HCT116 (cell line): ENCODE measurements around the gene MEGF10. TPM values are rescaled to one million over a fixed set of nuclear protein-coding genes. Genes with fewer than 3 reads are reported as not detected.

Source experiments
- ATAC-seq: fragments of 200-7000 bp; cut with Tn5 transposase; 2 replicates; pipeline ENCODE4 v1.9.1; 2020; ENCODE audit warnings: mild to moderate bottlenecking, moderate library complexity
- BruUV-seq: library from RNA; stranded (reverse); fragments of 400-500 nt; replicated peaks from 2 replicates; lab custom pipeline; 2021; lab: Mats Ljungman, UMichigan
- CTCF ChIA-PET: fragments of 300-600 bp; sonication (Branson Sonifier 250); formaldehyde crosslinking; loops from one replicate; lab custom pipeline; 2021; ENCODE audit warnings: antibody characterized with exemption; lab: Charles Lee
- POLR2A ChIA-PET: fragments of 300-600, 350-600 bp; sonication (Branson Sonifier 250); formaldehyde crosslinking; loops from one replicate; lab custom pipeline; 2021; ENCODE audit warnings: antibody characterized with exemption; lab: Charles Lee
- RAD21 ChIA-PET, 2 experiments: fragments of 300-600 bp; sonication (Branson Sonifier 250); formaldehyde crosslinking; loops; one replicate each; lab custom pipeline; 2023; ENCODE audit warnings: low total read pairs in 2 of 2; ENCODE audit not compliant: uncharacterized antibody in 2 of 2, unreplicated experiment in 2 of 2, low non-redundant PET in 1 of 2; lab: Charles Lee
- DNase-seq: peaks from one replicate; pipeline ENCODE4 v3.0.0-alpha.2; 2010; ENCODE audit warnings: low read depth, low spot score
- H2AFZ ChIP-seq: fragments of 200-600 bp; shearing (Covaris generic), sonication (generic); 2 replicates; pipeline ENCODE4 v1.6.1; 2017; ENCODE audit warnings: low read depth, mixed run types, mixed read lengths, antibody characterized with exemption, low read length; ENCODE audit not compliant: poor library complexity, severe bottlenecking
- H3K27ac ChIP-seq: 2 replicates; pipeline ENCODE4 v1.5.1; 2012; ENCODE audit warnings: low read depth, low read length
- H3K27me3 ChIP-seq: fragments of 200-600 bp; sonication (generic); 2 replicates; pipeline ENCODE4 v1.6.1; 2016; ENCODE audit warnings: mixed run types, low read length, mixed read lengths; ENCODE audit not compliant: insufficient read depth
- H3K36me3 ChIP-seq, 2 experiments: fragments of 200-500 bp in 1 of 2; fragments of 200-600 bp in 1 of 2; sonication (Bioruptor generic) in 1 of 2; sonication (generic) in 1 of 2; 2 replicates each; pipeline versions ENCODE4 v1.5.1 to v1.6.1; 2014 to 2016; ENCODE audit warnings: low read length in 2 of 2, inconsistent platforms in 1 of 2, mixed read lengths in 1 of 2, mixed run types in 1 of 2; ENCODE audit not compliant: insufficient read depth in 2 of 2, control insufficient read depth in 1 of 2
- H3K4me1 ChIP-seq, 2 experiments: fragments of 200-600 bp in 1 of 2; sonication (generic) in 1 of 2; 2 replicates each; pipeline versions ENCODE4 v1.5.1 to v1.6.1; 2012 to 2017; ENCODE audit warnings: low read length in 2 of 2, inconsistent platforms in 1 of 2, mild to moderate bottlenecking in 1 of 2, mixed read lengths in 1 of 2, mixed run types in 1 of 2, moderate library complexity in 1 of 2; ENCODE audit not compliant: insufficient read depth in 2 of 2, control insufficient read depth in 1 of 2
- H3K4me2 ChIP-seq: fragments of 200-600 bp; sonication (generic); 2 replicates; pipeline ENCODE4 v1.6.1; 2017; ENCODE audit warnings: mixed run types, low read length, mixed read lengths
- H3K4me3 ChIP-seq, 2 experiments: fragments of 200-600 bp in 1 of 2; sonication (generic) in 1 of 2; replicated peaks in 1 of 2; 2 replicates each; pipeline ENCODE4 v1.5.1; 2011 to 2016; ENCODE audit warnings: low read length in 2 of 2, control low read depth in 1 of 2, low read depth in 1 of 2, mild to moderate bottlenecking in 1 of 2, mixed read lengths in 1 of 2, mixed run types in 1 of 2
- H3K79me2 ChIP-seq: fragments of 200-600 bp; sonication (generic); 2 replicates; pipeline ENCODE4 v1.6.1; 2017; ENCODE audit warnings: mild to moderate bottlenecking, mixed run types, low read length, moderate library complexity, mixed read lengths; ENCODE audit not compliant: insufficient read depth
- H3K9ac ChIP-seq: fragments of 200-600 bp; sonication (generic); 2 replicates; pipeline ENCODE4 v1.6.1; 2016; ENCODE audit warnings: low read length, mixed read lengths
- H3K9me2 ChIP-seq: fragments of 200-600 bp; sonication (generic), shearing (Covaris generic); 2 replicates; pipeline ENCODE4 v1.6.1; 2017; ENCODE audit warnings: mixed run types, mild to moderate bottlenecking, moderate library complexity; ENCODE audit not compliant: insufficient read depth
- H3K9me3 ChIP-seq, 2 experiments: fragments of 200-500 bp in 1 of 2; fragments of 200-600 bp in 1 of 2; sonication (Bioruptor generic) in 1 of 2; sonication (generic) in 1 of 2; 2 replicates each; pipeline ENCODE4 v1.6.1; 2014 to 2017; ENCODE audit warnings: low read length in 2 of 2, mixed read lengths in 2 of 2, inconsistent platforms in 1 of 2, low read depth in 1 of 2, mild to moderate bottlenecking in 1 of 2, mixed run types in 1 of 2, moderate library complexity in 1 of 2; ENCODE audit not compliant: control insufficient read depth in 1 of 2, insufficient read depth in 1 of 2
- H4K20me1 ChIP-seq: fragments of 200-600 bp; sonication (generic), shearing (Covaris generic); 2 replicates; pipeline ENCODE4 v1.6.1; 2017; ENCODE audit warnings: mixed run types, mild to moderate bottlenecking, moderate library complexity; ENCODE audit not compliant: insufficient read depth
- EGR1 ChIP-seq: IDR thresholded peaks from 2 replicates; pipeline ENCODE4 v1.6.1; 2012; ENCODE audit warnings: low read depth
- ELF1 ChIP-seq: IDR thresholded peaks from 2 replicates; pipeline ENCODE4 v1.6.1; 2012; ENCODE audit warnings: low read depth, borderline replicate concordance
- EZH2 ChIP-seq: fragments of 200-600 bp; sonication (generic); IDR thresholded peaks from 2 replicates; pipeline ENCODE4 v1.6.1; 2017; ENCODE audit warnings: antibody characterized with exemption, mixed run types
- FOSL1 ChIP-seq: IDR thresholded peaks from 2 replicates; pipeline ENCODE4 v1.6.1; 2012; ENCODE audit warnings: low read depth
- POLR2A ChIP-seq: IDR thresholded peaks from 2 replicates; pipeline ENCODE4 v1.7.0; 2011; ENCODE audit warnings: borderline replicate concordance; ENCODE audit not compliant: insufficient read depth, insufficient read length; ENCODE audit errors: extremely low read depth
- RAD21 ChIP-seq: IDR thresholded peaks from 2 replicates; pipeline ENCODE4 v1.6.1; 2012; ENCODE audit warnings: low read depth, mild to moderate bottlenecking
- SIN3A ChIP-seq: IDR thresholded peaks from 2 replicates; pipeline ENCODE4 v1.6.1; 2012; ENCODE audit warnings: low read depth
- SP1 ChIP-seq: IDR thresholded peaks from 2 replicates; pipeline ENCODE4 v1.6.1; 2012; ENCODE audit warnings: low read depth
- SRF ChIP-seq: IDR thresholded peaks from 2 replicates; pipeline ENCODE4 v1.6.1; 2012; ENCODE audit warnings: low read depth
- TCF7L2 ChIP-seq: IDR thresholded peaks from 2 replicates; pipeline ENCODE4 v1.7.0; 2011; ENCODE audit warnings: borderline replicate concordance, inconsistent platforms; ENCODE audit not compliant: insufficient read depth, insufficient read length; ENCODE audit errors: extremely low read depth
- YY1 ChIP-seq: IDR thresholded peaks from 2 replicates; pipeline ENCODE4 v1.6.1; 2011; ENCODE audit warnings: low read length, low read depth, moderate library complexity, mild to moderate bottlenecking; ENCODE audit not compliant: insufficient replicate concordance; ENCODE audit errors: extremely low read depth
- ZNF274 ChIP-seq: fragments of 200-500 bp; sonication (Bioruptor generic); IDR thresholded peaks from 2 replicates; pipeline ENCODE4 v1.6.1; 2014; ENCODE audit warnings: mild to moderate bottlenecking, low read depth, low read length, inconsistent platforms
- intact Hi-C: fragments of 100-400 bp; cut with micrococcal nuclease; formaldehyde crosslinking; loops from 2 replicates; pipeline ENCODE4 v1.10.0; 2022
- total RNA-seq: library from RNA; stranded (reverse); gene quantifications from one replicate; pipeline ENCODE4 v1.2.1, GENCODE V29; 2021; ENCODE audit not compliant: unreplicated experiment
- TF ChIP-seq, protein P1 (sequence below): IDR thresholded peaks from 2 replicates; pipeline ENCODE4 v1.6.1; 2012
- TF ChIP-seq, protein P2 (sequence below): IDR thresholded peaks from 2 replicates; pipeline ENCODE4 v1.6.1; 2012; ENCODE audit warnings: low read depth
- TF ChIP-seq, protein P3 (sequence below): IDR thresholded peaks from 2 replicates; pipeline ENCODE4 v1.6.1; 2011; ENCODE audit warnings: mild to moderate bottlenecking, low read length, moderate library complexity; ENCODE audit not compliant: insufficient replicate concordance; ENCODE audit errors: extremely low read depth
- TF ChIP-seq, protein P4 (sequence below): IDR thresholded peaks from 2 replicates; pipeline ENCODE4 v1.6.1; 2012

Gene MEGF10
- total RNA-seq, 1 experiment from 2014 or later: 0.02 TPM

DNA sequence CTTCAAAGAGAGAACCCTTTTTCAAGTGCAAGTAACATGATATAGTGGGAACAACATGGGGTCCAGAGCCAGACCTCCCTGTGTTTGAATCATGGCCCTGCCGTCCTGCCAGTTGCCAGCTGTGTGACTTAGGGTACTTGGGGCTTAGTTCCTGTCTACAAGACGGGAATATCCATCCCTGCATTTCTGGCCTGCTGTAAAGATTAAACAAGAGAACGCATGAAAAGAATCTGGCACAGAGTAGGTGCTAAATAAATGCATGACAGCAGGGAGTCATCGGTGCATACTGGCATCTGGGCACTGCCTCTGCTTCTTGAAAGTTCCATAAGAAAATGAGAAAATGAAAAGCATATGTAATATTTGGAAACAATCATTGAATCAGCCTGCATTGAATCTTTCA lies 149.0 kb downstream of the MEGF10 start:
- H3K36me3 ChIP-seq: no peaks in the 10 kb centered on the region
- H3K27ac ChIP-seq: no peak overlapping the region
- no peaks in the 10 kb centered on the region for H4K20me1 ChIP-seq
- ATAC-seq: no peak
- ChIA-PET CTCF (no interaction called here), RAD21 (no interaction called here), POLR2A (no interaction called here)
- intact Hi-C loops: loop anchor here (5.0 kb wide), 2 partner anchors 602 to 782 kb away; no protein-coding TSS in a partner anchor
- no peaks in the 10 kb centered on the region for H3K4me1 ChIP-seq
- H3K4me3 ChIP-seq: no peak overlapping the region
- no peaks in the 10 kb centered on the region for H3K27me3 ChIP-seq
- TF ChIP-seq, protein P1, sequence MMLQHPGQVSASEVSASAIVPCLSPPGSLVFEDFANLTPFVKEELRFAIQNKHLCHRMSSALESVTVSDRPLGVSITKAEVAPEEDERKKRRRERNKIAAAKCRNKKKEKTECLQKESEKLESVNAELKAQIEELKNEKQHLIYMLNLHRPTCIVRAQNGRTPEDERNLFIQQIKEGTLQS: no peak
- no peak for TF ChIP-seq FOSL1
- no peak for TF ChIP-seq EGR1
- TF ChIP-seq YY1: no peak
- TF ChIP-seq RAD21: no peak
- TF ChIP-seq, protein P2, sequence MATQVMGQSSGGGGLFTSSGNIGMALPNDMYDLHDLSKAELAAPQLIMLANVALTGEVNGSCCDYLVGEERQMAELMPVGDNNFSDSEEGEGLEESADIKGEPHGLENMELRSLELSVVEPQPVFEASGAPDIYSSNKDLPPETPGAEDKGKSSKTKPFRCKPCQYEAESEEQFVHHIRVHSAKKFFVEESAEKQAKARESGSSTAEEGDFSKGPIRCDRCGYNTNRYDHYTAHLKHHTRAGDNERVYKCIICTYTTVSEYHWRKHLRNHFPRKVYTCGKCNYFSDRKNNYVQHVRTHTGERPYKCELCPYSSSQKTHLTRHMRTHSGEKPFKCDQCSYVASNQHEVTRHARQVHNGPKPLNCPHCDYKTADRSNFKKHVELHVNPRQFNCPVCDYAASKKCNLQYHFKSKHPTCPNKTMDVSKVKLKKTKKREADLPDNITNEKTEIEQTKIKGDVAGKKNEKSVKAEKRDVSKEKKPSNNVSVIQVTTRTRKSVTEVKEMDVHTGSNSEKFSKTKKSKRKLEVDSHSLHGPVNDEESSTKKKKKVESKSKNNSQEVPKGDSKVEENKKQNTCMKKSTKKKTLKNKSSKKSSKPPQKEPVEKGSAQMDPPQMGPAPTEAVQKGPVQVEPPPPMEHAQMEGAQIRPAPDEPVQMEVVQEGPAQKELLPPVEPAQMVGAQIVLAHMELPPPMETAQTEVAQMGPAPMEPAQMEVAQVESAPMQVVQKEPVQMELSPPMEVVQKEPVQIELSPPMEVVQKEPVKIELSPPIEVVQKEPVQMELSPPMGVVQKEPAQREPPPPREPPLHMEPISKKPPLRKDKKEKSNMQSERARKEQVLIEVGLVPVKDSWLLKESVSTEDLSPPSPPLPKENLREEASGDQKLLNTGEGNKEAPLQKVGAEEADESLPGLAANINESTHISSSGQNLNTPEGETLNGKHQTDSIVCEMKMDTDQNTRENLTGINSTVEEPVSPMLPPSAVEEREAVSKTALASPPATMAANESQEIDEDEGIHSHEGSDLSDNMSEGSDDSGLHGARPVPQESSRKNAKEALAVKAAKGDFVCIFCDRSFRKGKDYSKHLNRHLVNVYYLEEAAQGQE: no peak
- no peak for TF ChIP-seq EZH2
- TF ChIP-seq, protein P3, sequence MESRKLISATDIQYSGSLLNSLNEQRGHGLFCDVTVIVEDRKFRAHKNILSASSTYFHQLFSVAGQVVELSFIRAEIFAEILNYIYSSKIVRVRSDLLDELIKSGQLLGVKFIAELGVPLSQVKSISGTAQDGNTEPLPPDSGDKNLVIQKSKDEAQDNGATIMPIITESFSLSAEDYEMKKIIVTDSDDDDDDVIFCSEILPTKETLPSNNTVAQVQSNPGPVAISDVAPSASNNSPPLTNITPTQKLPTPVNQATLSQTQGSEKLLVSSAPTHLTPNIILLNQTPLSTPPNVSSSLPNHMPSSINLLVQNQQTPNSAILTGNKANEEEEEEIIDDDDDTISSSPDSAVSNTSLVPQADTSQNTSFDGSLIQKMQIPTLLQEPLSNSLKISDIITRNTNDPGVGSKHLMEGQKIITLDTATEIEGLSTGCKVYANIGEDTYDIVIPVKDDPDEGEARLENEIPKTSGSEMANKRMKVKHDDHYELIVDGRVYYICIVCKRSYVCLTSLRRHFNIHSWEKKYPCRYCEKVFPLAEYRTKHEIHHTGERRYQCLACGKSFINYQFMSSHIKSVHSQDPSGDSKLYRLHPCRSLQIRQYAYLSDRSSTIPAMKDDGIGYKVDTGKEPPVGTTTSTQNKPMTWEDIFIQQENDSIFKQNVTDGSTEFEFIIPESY: no peak
- TF ChIP-seq SRF: no peak
- TF ChIP-seq TCF7L2: no peak
- TF ChIP-seq, protein P4, sequence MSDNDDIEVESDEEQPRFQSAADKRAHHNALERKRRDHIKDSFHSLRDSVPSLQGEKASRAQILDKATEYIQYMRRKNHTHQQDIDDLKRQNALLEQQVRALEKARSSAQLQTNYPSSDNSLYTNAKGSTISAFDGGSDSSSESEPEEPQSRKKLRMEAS: no peak
- no peak for TF ChIP-seq POLR2A
- TF ChIP-seq ELF1: no peak
- no peak for TF ChIP-seq ZNF274
- TF ChIP-seq SP1: no peak
- no peak for TF ChIP-seq SIN3A
- H3K4me2 ChIP-seq: no peak overlapping the region
- H3K9me3 ChIP-seq: no peaks in the 10 kb centered on the region
- no peak overlapping the region for H2AFZ ChIP-seq
- BruUV-seq: no TSS peak
- H3K9me2 ChIP-seq: no peaks in the 10 kb centered on the region
- no peaks in the 10 kb centered on the region for H3K79me2 ChIP-seq
- no peak overlapping the region for H3K9ac ChIP-seq
- no peak for DNase-seq
